ENCODE results near the gene UBE4A.

UBE4A gene

GRCh38 chr11:118359295-118359958 lies at the start of gene UBE4A:
Gene UBE4A (plus strand): TSS chr11:118359600. CDS start chr11:118365081, 5,481 bp downstream.
- DNase-seq (ENCODE audit: low read depth, low spot score): peak; percentile 78
- H3K27ac ChIP-seq: peak within 1 kb of the TSS; percentile 42

GRCh38 chr11:118310271-118310670 lies 49.1 kb upstream of the UBE4A start:
- no peak overlapping the region for H3K27ac ChIP-seq

GRCh38 chr11:118310781-118311485 lies 48.5 kb upstream of the UBE4A start:
- no peak for DNase-seq (ENCODE audit: low read depth, low spot score)
- H3K27ac ChIP-seq: no peak overlapping the region

More at GRCh38 chr11:118310271-118310670, 49.1 kb upstream of the UBE4A start:
- DNase-seq (ENCODE audit: low read depth, low spot score): no peak

GRCh38 chr11:118311518-118311917 lies 47.9 kb upstream of the UBE4A start:
- DNase-seq (ENCODE audit: low read depth, low spot score): no peak

GRCh38 chr11:118312328-118312727 lies 47.1 kb upstream of the UBE4A start:
- DNase-seq (ENCODE audit: low read depth, low spot score): no peak
- H3K27ac ChIP-seq: no peak overlapping the region

More at GRCh38 chr11:118311518-118311917, 47.9 kb upstream of the UBE4A start:
- no peak overlapping the region for H3K27ac ChIP-seq

- H3K27ac ChIP-seq: no peak overlapping the region
- no peak for DNase-seq (ENCODE audit: low read depth, low spot score)
These were observed 46.2 kb upstream of the UBE4A start for GRCh38 chr11:118313242-118313641.

GRCh38 chr11:118314988-118315411 lies 44.4 kb upstream of the UBE4A start:
- no peak for DNase-seq (ENCODE audit: low read depth, low spot score)
- H3K27ac ChIP-seq: no peak overlapping the region

GRCh38 chr11:118318124-118318523 lies 41.3 kb upstream of the UBE4A start:
- no peak for DNase-seq (ENCODE audit: low read depth, low spot score)
- H3K27ac ChIP-seq: no peak overlapping the region

- no peak overlapping the region for H3K27ac ChIP-seq
- no peak for DNase-seq (ENCODE audit: low read depth, low spot score)
These were observed 40.6 kb upstream of the UBE4A start for GRCh38 chr11:118318581-118319336.

GRCh38 chr11:118319337-118319707 lies 40.1 kb upstream of the UBE4A start:
- DNase-seq (ENCODE audit: low read depth, low spot score): no peak
- H3K27ac ChIP-seq: no peak overlapping the region

- DNase-seq (ENCODE audit: low read depth, low spot score): no peak
- no peak overlapping the region for H3K27ac ChIP-seq
These were observed 38.9 kb upstream of the UBE4A start for GRCh38 chr11:118320515-118320914.

GRCh38 chr11:118321386-118322082 lies 37.9 kb upstream of the UBE4A start:
- DNase-seq (ENCODE audit: low read depth, low spot score): no peak
- no peak overlapping the region for H3K27ac ChIP-seq

- H3K27ac ChIP-seq: no peak overlapping the region
- no peak for DNase-seq (ENCODE audit: low read depth, low spot score)
These were observed 36.7 kb upstream of the UBE4A start for GRCh38 chr11:118322721-118323120.

- H3K27ac ChIP-seq: no peak overlapping the region
- no peak for DNase-seq (ENCODE audit: low read depth, low spot score)
These were observed 34.1 kb upstream of the UBE4A start for GRCh38 chr11:118325283-118325682.

- H3K27ac ChIP-seq: no peak overlapping the region
- no peak for DNase-seq (ENCODE audit: low read depth, low spot score)
These were observed 30.7 kb upstream of the UBE4A start for GRCh38 chr11:118328745-118329144.

- H3K27ac ChIP-seq: no peak overlapping the region
- no peak for DNase-seq (ENCODE audit: low read depth, low spot score)
These were observed 24.7 kb upstream of the UBE4A start for GRCh38 chr11:118334745-118335144.

- DNase-seq (ENCODE audit: low read depth, low spot score): no peak
- H3K27ac ChIP-seq: no peak overlapping the region
These were observed 20.8 kb upstream of the UBE4A start for GRCh38 chr11:118338637-118339061.

GRCh38 chr11:118339281-118339961 lies 20.0 kb upstream of the UBE4A start:
- DNase-seq (ENCODE audit: low read depth, low spot score): no peak
- H3K27ac ChIP-seq: no peak overlapping the region

- H3K27ac ChIP-seq: no peak overlapping the region
- no peak for DNase-seq (ENCODE audit: low read depth, low spot score)
These were observed 19.0 kb upstream of the UBE4A start for GRCh38 chr11:118340449-118340848.

- H3K27ac ChIP-seq: no peak overlapping the region
- DNase-seq (ENCODE audit: low read depth, low spot score): no peak
These were observed 18.1 kb upstream of the UBE4A start for GRCh38 chr11:118341261-118341660.

Measured in epithelial cell of prostate (primary cell).